Measurements from ENCODE around the gene MED13L. TPM values are rescaled to one million over a fixed set of nuclear protein-coding genes. Genes with fewer than 3 reads are reported as not detected.
"Not testable (repeated sequence)": the region's sequence is repeated elsewhere in the genome, so short reads cannot be mapped to it uniquely, and the experiment has no call there.

MED13L gene
- total RNA-seq, 2 experiments from 2014 or later: 25.7 to 40.1 TPM

DNA sequence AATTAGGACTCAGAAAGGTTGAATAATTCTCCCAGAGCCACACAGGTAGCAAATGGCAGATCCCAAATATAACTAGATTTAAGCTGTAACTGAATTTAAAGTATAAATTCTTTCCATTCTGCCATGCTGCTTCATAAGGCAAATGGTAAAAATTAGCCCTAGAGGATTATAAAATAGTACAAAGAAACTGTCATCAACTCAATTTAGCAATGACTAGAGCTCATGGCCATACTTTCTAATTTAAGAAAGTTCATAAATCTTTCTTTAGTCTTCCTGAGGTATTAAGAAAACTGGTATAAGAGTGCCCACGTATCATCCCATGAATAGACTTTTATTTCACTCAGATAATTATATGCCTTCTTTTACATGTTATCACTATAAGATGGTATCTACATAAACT is 34.8 kb downstream of the MED13L start:
- H3K27ac ChIP-seq (ENCODE audit: low read depth, low read length, poor library complexity, severe bottlenecking): no peak overlapping the region
- no peak overlapping the region for H3K4me2 ChIP-seq (ENCODE audit: low read length)
- H3K36me3 ChIP-seq (ENCODE audit: insufficient read depth, low read length): no peaks in the 10 kb centered on the region
- no TSS peak for BruUV-seq (replicated peaks)
- no peak overlapping the region for H3K4me3 ChIP-seq (ENCODE audit: low read depth, low read length, poor library complexity, severe bottlenecking)
- H2AFZ ChIP-seq (ENCODE audit: low read length): no peak overlapping the region
- no peak for TF ChIP-seq EZH2phosphoT487 (IDR thresholded peaks at IDR 0.05; ENCODE audit: borderline replicate concordance, low read depth, low read length)
- TF ChIP-seq, protein P1, sequence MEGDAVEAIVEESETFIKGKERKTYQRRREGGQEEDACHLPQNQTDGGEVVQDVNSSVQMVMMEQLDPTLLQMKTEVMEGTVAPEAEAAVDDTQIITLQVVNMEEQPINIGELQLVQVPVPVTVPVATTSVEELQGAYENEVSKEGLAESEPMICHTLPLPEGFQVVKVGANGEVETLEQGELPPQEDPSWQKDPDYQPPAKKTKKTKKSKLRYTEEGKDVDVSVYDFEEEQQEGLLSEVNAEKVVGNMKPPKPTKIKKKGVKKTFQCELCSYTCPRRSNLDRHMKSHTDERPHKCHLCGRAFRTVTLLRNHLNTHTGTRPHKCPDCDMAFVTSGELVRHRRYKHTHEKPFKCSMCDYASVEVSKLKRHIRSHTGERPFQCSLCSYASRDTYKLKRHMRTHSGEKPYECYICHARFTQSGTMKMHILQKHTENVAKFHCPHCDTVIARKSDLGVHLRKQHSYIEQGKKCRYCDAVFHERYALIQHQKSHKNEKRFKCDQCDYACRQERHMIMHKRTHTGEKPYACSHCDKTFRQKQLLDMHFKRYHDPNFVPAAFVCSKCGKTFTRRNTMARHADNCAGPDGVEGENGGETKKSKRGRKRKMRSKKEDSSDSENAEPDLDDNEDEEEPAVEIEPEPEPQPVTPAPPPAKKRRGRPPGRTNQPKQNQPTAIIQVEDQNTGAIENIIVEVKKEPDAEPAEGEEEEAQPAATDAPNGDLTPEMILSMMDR (conservative IDR thresholded peaks at IDR 0.05; ENCODE audit: low read length): no peak
- ChIA-PET POLR2A (no interaction called here), CTCF (ENCODE audit: unreplicated experiment) (no interaction called here)
- H3K79me2 ChIP-seq (ENCODE audit: insufficient read depth, low read depth, low read length): peaks cover 15% of the 10 kb centered on the region
- H3K9me2 ChIP-seq (ENCODE audit: insufficient read depth, low read length): no peaks in the 10 kb centered on the region
- peaks cover 2% of the 10 kb centered on the region; the same call in 1 of the 2 replicates for H3K9me3 ChIP-seq (ENCODE audit: low read length)
- intact Hi-C loops (cut with micrococcal nuclease; ENCODE audit: unreplicated experiment): no loop called here
- no peak for DNase-seq (ENCODE audit: low spot score)
- peaks cover 9% of the 10 kb centered on the region for H4K20me1 ChIP-seq (ENCODE audit: insufficient read depth, low read length)
- H3K4me1 ChIP-seq (ENCODE audit: insufficient read depth, low read length, poor library complexity, severe bottlenecking): no peaks in the 10 kb centered on the region

GRCh38 chr12:116241157-116241759 is 36.2 kb downstream of the MED13L start:
- no peak for TF ChIP-seq EZH2phosphoT487 (IDR thresholded peaks at IDR 0.05; ENCODE audit: borderline replicate concordance, low read depth, low read length)
- intact Hi-C loops (cut with micrococcal nuclease; ENCODE audit: unreplicated experiment): no loop called here
- H3K27ac ChIP-seq (ENCODE audit: low read depth, low read length, poor library complexity, severe bottlenecking): no peak overlapping the region
- H3K79me2 ChIP-seq (ENCODE audit: insufficient read depth, low read depth, low read length): peaks cover 13% of the 10 kb centered on the region
- POLR2A ChIA-PET: interaction anchor here (0.6 to 0.7 kb wide), 3 partner anchors 101 to 118 kb away, joined by 3 to 4 read pairs (median 4); no protein-coding TSS in a partner anchor
- CTCF ChIA-PET (ENCODE audit: unreplicated experiment): no interaction called here
- no peaks in the 10 kb centered on the region for H3K36me3 ChIP-seq (ENCODE audit: insufficient read depth, low read length)
- H3K9me2 ChIP-seq (ENCODE audit: insufficient read depth, low read length): no peaks in the 10 kb centered on the region
- no peaks in the 10 kb centered on the region for H3K9me3 ChIP-seq (ENCODE audit: low read length)
- peaks cover 9% of the 10 kb centered on the region; the same call in 1 of the 2 replicates for H4K20me1 ChIP-seq (ENCODE audit: insufficient read depth, low read length)
- no peak overlapping the region for H3K4me3 ChIP-seq (ENCODE audit: low read depth, low read length, poor library complexity, severe bottlenecking)
- no TSS peak for BruUV-seq (replicated peaks)
- no peak for DNase-seq (ENCODE audit: low spot score)
- peaks cover 6% of the 10 kb centered on the region for H3K4me1 ChIP-seq (ENCODE audit: insufficient read depth, low read length, poor library complexity, severe bottlenecking)
- no peak overlapping the region for H3K4me2 ChIP-seq (ENCODE audit: low read length)
- H2AFZ ChIP-seq (ENCODE audit: low read length): no peak overlapping the region

GRCh38 chr12:116238570-116239119 is 38.8 kb downstream of the MED13L start:
- intact Hi-C loops (cut with micrococcal nuclease; ENCODE audit: unreplicated experiment): loop anchor here (5.0 kb wide), 2 partner anchors 86 to 171 kb away; no protein-coding TSS in a partner anchor
- peaks cover 11% of the 10 kb centered on the region for H3K4me1 ChIP-seq (ENCODE audit: insufficient read depth, low read length, poor library complexity, severe bottlenecking)
- H3K36me3 ChIP-seq (ENCODE audit: insufficient read depth, low read length); H3K9me2 ChIP-seq (ENCODE audit: insufficient read depth, low read length); H3K4me3 ChIP-seq (ENCODE audit: low read depth, low read length, poor library complexity, severe bottlenecking); H3K9me3 ChIP-seq (ENCODE audit: low read length); BruUV-seq (replicated peaks); H2AFZ ChIP-seq (ENCODE audit: low read length); H3K4me2 ChIP-seq (ENCODE audit: low read length); H3K27ac ChIP-seq (ENCODE audit: low read depth, low read length, poor library complexity, severe bottlenecking); DNase-seq (ENCODE audit: low spot score); CTCF ChIA-PET (ENCODE audit: unreplicated experiment); H3K79me2 ChIP-seq (ENCODE audit: insufficient read depth, low read depth, low read length); H4K20me1 ChIP-seq (ENCODE audit: insufficient read depth, low read length): not testable (repeated sequence)
- POLR2A ChIA-PET: interaction anchor here (0.8 kb wide), 1 partner anchor 251 kb away, joined by 3 read pairs; no protein-coding TSS in a partner anchor

All from OCI-LY7 (cell line).